ENCODE results near the gene MYH9.
"Not testable (repeated sequence)": the region's sequence is repeated elsewhere in the genome, so short reads cannot be mapped to it uniquely, and the experiment has no call there.

- TF ChIP-seq CTCF (IDR thresholded peaks at IDR 0.05 in 8 of 11, conservative IDR thresholded peaks at IDR 0.05 in 3 of 11); POLR2AphosphoS5 (IDR thresholded peaks at IDR 0.05): not testable (repeated sequence)
Measured at GRCh38 chr22:36263216-36263673, 124.5 kb downstream of the MYH9 start.

Data from spleen (tissue), 7 donors.